HL-60 (cell line): Measurements from ENCODE around the gene PPP3CA.

Experiments
- DNase-seq, 2 experiments: peaks; one replicate each; pipeline ENCODE4 v3.0.0-alpha.2; 2010 to 2020; ENCODE audit warnings: low read depth in 1 of 2, low spot score in 1 of 2
- H3K27ac ChIP-seq: fragments of 250-450 bp; sonication (Bioruptor Pico); replicated peaks from 2 replicates; pipeline ENCODE4 v1.5.1; 2020; ENCODE audit warnings: mild to moderate bottlenecking, moderate library complexity
- H3K27me3 ChIP-seq: fragments of 250-450 bp; sonication (Bioruptor Pico); 2 replicates; pipeline ENCODE4 v1.5.1; 2021; ENCODE audit warnings: mild to moderate bottlenecking, moderate library complexity; ENCODE audit not compliant: insufficient read depth, poor library complexity, severe bottlenecking
- H3K4me3 ChIP-seq: replicated peaks from 2 replicates; pipeline ENCODE4 v1.5.1; 2011; ENCODE audit warnings: mild to moderate bottlenecking, control low read depth, low read length; ENCODE audit not compliant: insufficient read depth
- GABPA ChIP-seq: IDR thresholded peaks from 2 replicates; pipeline ENCODE4 v1.6.1; 2012; ENCODE audit warnings: low read depth
- POLR2AphosphoS5 ChIP-seq: IDR thresholded peaks from 2 replicates; pipeline ENCODE4 v1.6.1; 2012; ENCODE audit warnings: low read depth
- SPI1 ChIP-seq: IDR thresholded peaks from 2 replicates; pipeline ENCODE4 v1.6.1; 2012; ENCODE audit warnings: low read depth, mild to moderate bottlenecking, borderline replicate concordance
- TF ChIP-seq, protein P1 (sequence below): IDR thresholded peaks from 2 replicates; pipeline ENCODE4 v1.6.1; 2012; ENCODE audit warnings: low read depth; ENCODE audit not compliant: insufficient replicate concordance
- TF ChIP-seq, protein P2 (sequence below): IDR thresholded peaks from one replicate; pipeline ENCODE4 v1.5.1; 2011; ENCODE audit warnings: low read length, control low read depth, inconsistent platforms; ENCODE audit not compliant: insufficient read depth

PPP3CA gene

DNA sequence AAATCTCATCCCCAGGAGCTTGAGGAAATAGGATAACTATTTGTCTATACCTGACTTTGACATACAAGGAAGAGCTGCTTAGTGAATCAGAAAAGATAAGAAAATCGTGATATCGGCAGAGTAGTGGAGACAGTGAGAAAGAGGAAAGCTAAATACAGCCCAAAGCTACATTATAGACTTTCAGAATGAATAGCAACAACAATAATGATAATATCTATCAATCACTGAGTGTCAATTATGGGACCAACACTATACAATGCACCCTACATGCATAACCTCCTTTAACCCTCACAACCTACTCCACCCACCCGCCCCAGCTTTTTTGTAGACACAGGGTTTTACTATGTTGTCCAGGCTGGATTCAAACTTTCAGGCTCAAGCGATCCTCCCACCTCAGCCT is 205.1 kb downstream of the PPP3CA start:
- H3K27me3 ChIP-seq = no peaks in the 10 kb centered on the region
- TF ChIP-seq, protein P1, sequence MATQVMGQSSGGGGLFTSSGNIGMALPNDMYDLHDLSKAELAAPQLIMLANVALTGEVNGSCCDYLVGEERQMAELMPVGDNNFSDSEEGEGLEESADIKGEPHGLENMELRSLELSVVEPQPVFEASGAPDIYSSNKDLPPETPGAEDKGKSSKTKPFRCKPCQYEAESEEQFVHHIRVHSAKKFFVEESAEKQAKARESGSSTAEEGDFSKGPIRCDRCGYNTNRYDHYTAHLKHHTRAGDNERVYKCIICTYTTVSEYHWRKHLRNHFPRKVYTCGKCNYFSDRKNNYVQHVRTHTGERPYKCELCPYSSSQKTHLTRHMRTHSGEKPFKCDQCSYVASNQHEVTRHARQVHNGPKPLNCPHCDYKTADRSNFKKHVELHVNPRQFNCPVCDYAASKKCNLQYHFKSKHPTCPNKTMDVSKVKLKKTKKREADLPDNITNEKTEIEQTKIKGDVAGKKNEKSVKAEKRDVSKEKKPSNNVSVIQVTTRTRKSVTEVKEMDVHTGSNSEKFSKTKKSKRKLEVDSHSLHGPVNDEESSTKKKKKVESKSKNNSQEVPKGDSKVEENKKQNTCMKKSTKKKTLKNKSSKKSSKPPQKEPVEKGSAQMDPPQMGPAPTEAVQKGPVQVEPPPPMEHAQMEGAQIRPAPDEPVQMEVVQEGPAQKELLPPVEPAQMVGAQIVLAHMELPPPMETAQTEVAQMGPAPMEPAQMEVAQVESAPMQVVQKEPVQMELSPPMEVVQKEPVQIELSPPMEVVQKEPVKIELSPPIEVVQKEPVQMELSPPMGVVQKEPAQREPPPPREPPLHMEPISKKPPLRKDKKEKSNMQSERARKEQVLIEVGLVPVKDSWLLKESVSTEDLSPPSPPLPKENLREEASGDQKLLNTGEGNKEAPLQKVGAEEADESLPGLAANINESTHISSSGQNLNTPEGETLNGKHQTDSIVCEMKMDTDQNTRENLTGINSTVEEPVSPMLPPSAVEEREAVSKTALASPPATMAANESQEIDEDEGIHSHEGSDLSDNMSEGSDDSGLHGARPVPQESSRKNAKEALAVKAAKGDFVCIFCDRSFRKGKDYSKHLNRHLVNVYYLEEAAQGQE = no peak
- TF ChIP-seq, protein P2, sequence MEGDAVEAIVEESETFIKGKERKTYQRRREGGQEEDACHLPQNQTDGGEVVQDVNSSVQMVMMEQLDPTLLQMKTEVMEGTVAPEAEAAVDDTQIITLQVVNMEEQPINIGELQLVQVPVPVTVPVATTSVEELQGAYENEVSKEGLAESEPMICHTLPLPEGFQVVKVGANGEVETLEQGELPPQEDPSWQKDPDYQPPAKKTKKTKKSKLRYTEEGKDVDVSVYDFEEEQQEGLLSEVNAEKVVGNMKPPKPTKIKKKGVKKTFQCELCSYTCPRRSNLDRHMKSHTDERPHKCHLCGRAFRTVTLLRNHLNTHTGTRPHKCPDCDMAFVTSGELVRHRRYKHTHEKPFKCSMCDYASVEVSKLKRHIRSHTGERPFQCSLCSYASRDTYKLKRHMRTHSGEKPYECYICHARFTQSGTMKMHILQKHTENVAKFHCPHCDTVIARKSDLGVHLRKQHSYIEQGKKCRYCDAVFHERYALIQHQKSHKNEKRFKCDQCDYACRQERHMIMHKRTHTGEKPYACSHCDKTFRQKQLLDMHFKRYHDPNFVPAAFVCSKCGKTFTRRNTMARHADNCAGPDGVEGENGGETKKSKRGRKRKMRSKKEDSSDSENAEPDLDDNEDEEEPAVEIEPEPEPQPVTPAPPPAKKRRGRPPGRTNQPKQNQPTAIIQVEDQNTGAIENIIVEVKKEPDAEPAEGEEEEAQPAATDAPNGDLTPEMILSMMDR = no peak
- no peak for TF ChIP-seq SPI1
- no peak overlapping the region for H3K27ac ChIP-seq
- no peak overlapping the region for H3K4me3 ChIP-seq
- DNase-seq = no peak

DNA sequence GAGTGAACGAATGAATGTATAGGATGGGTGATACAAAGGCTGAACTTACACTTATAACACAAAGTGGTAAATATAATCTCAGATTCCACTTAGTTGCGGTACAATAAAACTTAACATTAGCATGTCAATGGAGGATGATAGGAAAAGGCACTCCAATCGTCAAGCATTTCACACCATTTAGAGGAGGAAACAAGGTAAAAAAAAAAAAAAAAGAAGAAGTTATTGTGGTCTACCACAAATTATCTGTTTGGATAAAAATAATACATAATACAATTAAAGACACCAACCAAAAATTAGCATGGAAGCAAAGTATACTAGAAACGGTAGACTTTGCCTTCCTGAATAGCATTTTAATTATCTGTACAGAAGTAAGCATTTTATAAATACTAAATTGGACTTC is 205.5 kb downstream of the PPP3CA start:
- TF ChIP-seq GABPA = no peak
- no peak for TF ChIP-seq SPI1
- TF ChIP-seq, protein P1 = no peak
- TF ChIP-seq POLR2AphosphoS5 = no peak
- TF ChIP-seq, protein P2 = no peak
- no peak for DNase-seq
- no peak overlapping the region for H3K27ac ChIP-seq

DNA sequence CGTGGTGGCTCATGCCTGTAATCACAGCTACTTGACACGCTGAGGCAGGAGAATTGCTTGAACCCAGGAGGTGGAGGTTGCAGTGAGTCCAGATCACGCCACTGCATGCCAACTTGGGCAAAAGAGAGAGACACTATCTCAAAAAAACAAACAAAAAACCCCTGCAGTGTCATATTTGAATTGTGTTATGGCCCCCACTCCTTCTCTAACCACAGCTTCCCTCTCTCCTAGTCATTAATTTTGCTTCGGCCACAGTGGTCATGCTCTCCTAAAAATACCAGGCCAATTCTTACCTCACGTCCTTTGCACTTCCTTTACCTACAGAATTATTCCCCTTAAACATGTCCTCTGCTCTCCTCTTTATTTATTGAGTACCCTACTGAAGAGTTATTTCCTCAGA is 206.1 kb downstream of the PPP3CA start:
- no peaks in the 10 kb centered on the region for H3K27me3 ChIP-seq
- no peak overlapping the region for H3K27ac ChIP-seq
- DNase-seq = no peak
- no peak overlapping the region for H3K4me3 ChIP-seq
- TF ChIP-seq GABPA (no peak), POLR2AphosphoS5 (no peak)
- TF ChIP-seq, protein P2 = no peak

More for the DNA sequence above, 205.5 kb downstream of the PPP3CA start:
- H3K4me3 ChIP-seq = no peak overlapping the region
- no peaks in the 10 kb centered on the region for H3K27me3 ChIP-seq

DNA sequence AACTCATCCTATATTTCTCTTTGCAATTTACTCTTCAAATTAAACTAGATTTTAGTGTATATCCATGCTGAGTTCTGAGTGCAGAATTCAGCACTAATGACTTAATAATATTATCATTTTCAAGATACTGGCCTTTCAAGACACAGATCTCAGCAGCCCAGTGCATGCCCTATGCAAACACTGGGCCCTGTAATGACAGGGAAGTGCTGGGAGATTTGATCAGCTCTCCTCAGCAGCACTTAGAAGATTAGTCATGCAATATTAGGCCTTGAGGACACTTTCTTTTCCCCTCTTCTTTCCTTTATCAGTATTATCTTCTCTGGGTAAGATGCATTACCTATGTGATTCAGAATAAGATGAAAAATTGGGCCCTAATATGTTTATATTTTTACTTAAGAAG is 207.1 kb downstream of the PPP3CA start:
- Histone ChIP-seq H3K4me3 (no peak overlapping the region), H3K27me3 (no peaks in the 10 kb centered on the region), H3K27ac (no peak overlapping the region)
- DNase-seq = no peak
- TF ChIP-seq, protein P1 = no peak
- no peak for TF ChIP-seq POLR2AphosphoS5
- TF ChIP-seq GABPA = no peak
- no peak for TF ChIP-seq SPI1
- TF ChIP-seq, protein P2 = no peak
